Stimulated activated CD4-positive, alpha-beta T cell treated with anti-CD3 and anti-CD28 coated beads, Interleukin-4, amount 100 ng/mL, for 1 hour (primary cell): ENCODE results near the gene POMT2.
"Not testable (repeated sequence)": the region's sequence is repeated elsewhere in the genome, so short reads cannot be mapped to it uniquely, and the experiment has no call there.

ENCODE experiments used
- DNase-seq: peaks from one replicate; pipeline ENCODE4 v3.0.0-alpha.2; 2020

Gene POMT2

GRCh38 chr14:77299771-77300170 lies 20.9 kb downstream of the POMT2 start:
- DNase-seq = no peak

- no peak for DNase-seq
Observed at GRCh38 chr14:77296906-77297305, 23.8 kb downstream of the POMT2 start.

GRCh38 chr14:77296155-77296554 lies 24.5 kb downstream of the POMT2 start:
- DNase-seq = no peak

GRCh38 chr14:77290705-77291104 lies 30.0 kb downstream of the POMT2 start:
- no peak for DNase-seq

- DNase-seq = no peak
Observed at GRCh38 chr14:77286576-77286975, 34.1 kb downstream of the POMT2 start.

GRCh38 chr14:77284466-77284865 lies 36.2 kb downstream of the POMT2 start:
- no peak for DNase-seq

GRCh38 chr14:77284066-77284465 lies 36.6 kb downstream of the POMT2 start:
- no peak for DNase-seq

- DNase-seq = no peak
Observed at GRCh38 chr14:77281852-77282410, 38.8 kb downstream of the POMT2 start.

- DNase-seq = not testable (repeated sequence)
Observed at GRCh38 chr14:77280921-77281320, 39.8 kb downstream of the POMT2 start.

GRCh38 chr14:77279719-77280118 lies 41.0 kb downstream of the POMT2 start:
- no peak for DNase-seq

GRCh38 chr14:77278461-77279230 lies 42.0 kb downstream of the POMT2 start:
- DNase-seq = no peak

GRCh38 chr14:77276959-77277358 lies 43.7 kb downstream of the POMT2 start:
- DNase-seq = no peak

- no peak for DNase-seq
Observed at GRCh38 chr14:77276295-77276935, 44.3 kb downstream of the POMT2 start.

- no peak for DNase-seq
Observed at GRCh38 chr14:77275601-77276017, 45.1 kb downstream of the POMT2 start.

GRCh38 chr14:77275041-77275580 lies 45.6 kb downstream of the POMT2 start:
- no peak for DNase-seq

- DNase-seq = no peak
Observed at GRCh38 chr14:77273796-77274195, 46.9 kb downstream of the POMT2 start.

- DNase-seq = no peak
Observed at GRCh38 chr14:77272261-77272660, 48.4 kb downstream of the POMT2 start.

GRCh38 chr14:77271113-77271710 lies 49.5 kb downstream of the POMT2 start, which contains the start of gene NGB:
Gene NGB (minus strand): TSS chr14:77271206. CDS start chr14:77270937, 269 bp downstream.
- DNase-seq = no peak

- DNase-seq = no peak
Observed at GRCh38 chr14:77270361-77271112, 50.1 kb downstream of the POMT2 start.

- DNase-seq = no peak
Observed at GRCh38 chr14:77268989-77269600, 51.6 kb downstream of the POMT2 start.

- no peak for DNase-seq
Observed at GRCh38 chr14:77267937-77268699, 52.6 kb downstream of the POMT2 start.
